Neural cell (in vitro differentiated cells): ENCODE results near the gene B9D1. TPM values are rescaled to one million over a fixed set of nuclear protein-coding genes. Genes with fewer than 3 reads are reported as not detected.

Experiments used
- H2AFZ ChIP-seq: fragments of 200-600, 300-800 bp; sonication (generic), shearing (Covaris generic); 2 replicates; pipeline ENCODE4 v1.6.0; 2014; ENCODE audit warnings: low read depth, mild to moderate bottlenecking, antibody characterized with exemption, low read length, moderate library complexity
- H3F3A ChIP-seq: fragments of 200-600 bp; shearing (Covaris generic); 2 replicates; pipeline ENCODE4 v1.6.1; 2016; ENCODE audit warnings: mild to moderate bottlenecking, moderate library complexity, mixed read lengths, antibody characterized with exemption, low read length; ENCODE audit not compliant: insufficient read depth, poor library complexity, severe bottlenecking
- H3K27ac ChIP-seq: fragments of 200-600, 300-800 bp; sonication (generic), shearing (Covaris generic); 2 replicates; pipeline ENCODE4 v1.5.1; 2014; ENCODE audit warnings: mild to moderate bottlenecking, low read length, moderate library complexity
- H3K27me3 ChIP-seq: fragments of 300-800, 200-600 bp; sonication (generic), shearing (Covaris generic); 2 replicates; pipeline ENCODE4 v1.6.0; 2014; ENCODE audit warnings: mild to moderate bottlenecking, low read depth, low read length, moderate library complexity; ENCODE audit not compliant: insufficient read depth
- H3K36me3 ChIP-seq: fragments of 300-800, 200-600 bp; sonication (generic), shearing (Covaris generic); 2 replicates; pipeline ENCODE4 v1.5.1; 2014; ENCODE audit warnings: mild to moderate bottlenecking, antibody characterized with exemption, low read length, moderate library complexity; ENCODE audit not compliant: insufficient read depth
- H3K4me2 ChIP-seq: fragments of 300-800, 200-600 bp; sonication (generic), shearing (Covaris generic); 2 replicates; pipeline ENCODE4 v1.6.0; 2014; ENCODE audit warnings: mild to moderate bottlenecking, low read length
- H3K4me3 ChIP-seq: fragments of 300-800, 200-600 bp; sonication (generic), shearing (Covaris generic); 2 replicates; pipeline ENCODE4 v1.5.1; 2014; ENCODE audit warnings: mild to moderate bottlenecking, low read length, moderate library complexity
- H3K79me2 ChIP-seq: fragments of 200-600 bp; shearing (Covaris generic); replicated peaks from 2 replicates; pipeline ENCODE4 v1.6.0; 2014; ENCODE audit warnings: mild to moderate bottlenecking, low read length, moderate library complexity; ENCODE audit not compliant: insufficient read depth
- H3K9ac ChIP-seq: fragments of 300-800, 200-600 bp; sonication (generic), shearing (Covaris generic); 2 replicates; pipeline ENCODE4 v1.6.1; 2016; ENCODE audit warnings: mild to moderate bottlenecking, low read length, mixed read lengths
- H3K9me2 ChIP-seq: fragments of 200-600 bp; shearing (Covaris generic); 2 replicates; pipeline ENCODE4 v1.6.1; 2016; ENCODE audit warnings: mild to moderate bottlenecking, low read length, mixed read lengths; ENCODE audit not compliant: insufficient read depth
- H3K9me3 ChIP-seq: fragments of 200-600, 300-800 bp; sonication (generic), shearing (Covaris generic); 2 replicates; pipeline ENCODE4 v1.6.1; 2016; ENCODE audit warnings: mild to moderate bottlenecking, mixed run types, low read length, moderate library complexity, mixed read lengths
- H4K20me1 ChIP-seq: fragments of 200-600 bp; shearing (Covaris generic); 2 replicates; pipeline ENCODE4 v1.6.1; 2016; ENCODE audit warnings: mild to moderate bottlenecking, mixed run types; ENCODE audit not compliant: insufficient read depth
- CTCF ChIP-seq: fragments of 450-650 bp; IDR thresholded peaks from 2 replicates; pipeline ENCODE4 v1.5.1; 2014; ENCODE audit warnings: antibody characterized with exemption, mild to moderate bottlenecking, moderate library complexity; ENCODE audit not compliant: poor library complexity, severe bottlenecking
- EP300 ChIP-seq: fragments of 450-650 bp; conservative IDR thresholded peaks from 2 replicates; pipeline ENCODE4 v1.6.1; 2014; ENCODE audit warnings: antibody characterized with exemption, mild to moderate bottlenecking, moderate library complexity; ENCODE audit not compliant: poor library complexity, severe bottlenecking
- EZH2 ChIP-seq: fragments of 200-600, 300-800 bp; shearing (Covaris generic), sonication (generic); IDR thresholded peaks from 2 replicates; pipeline ENCODE4 v1.6.1; 2014; ENCODE audit warnings: antibody characterized with exemption, low read length, borderline replicate concordance, mild to moderate bottlenecking; ENCODE audit not compliant: insufficient read depth, poor library complexity, severe bottlenecking
- MXI1 ChIP-seq: fragments of 450-650 bp; conservative IDR thresholded peaks from 2 replicates; pipeline ENCODE4 v1.6.1; 2014; ENCODE audit warnings: antibody characterized with exemption, mild to moderate bottlenecking; ENCODE audit not compliant: poor library complexity, severe bottlenecking
- POLR2AphosphoS5 ChIP-seq: IDR thresholded peaks from 2 replicates; pipeline ENCODE4 v1.6.1; 2012
- RAD21 ChIP-seq: fragments of 450-650 bp; conservative IDR thresholded peaks from 2 replicates; pipeline ENCODE4 v1.6.1; 2014; ENCODE audit warnings: antibody characterized with exemption, mild to moderate bottlenecking, moderate library complexity
- REST ChIP-seq: IDR thresholded peaks from 2 replicates; pipeline ENCODE4 v1.6.1; 2012; ENCODE audit warnings: borderline replicate concordance
- SMC3 ChIP-seq: fragments of 450-650 bp; conservative IDR thresholded peaks from 2 replicates; pipeline ENCODE4 v1.6.1; 2014; ENCODE audit warnings: antibody characterized with exemption, mild to moderate bottlenecking, moderate library complexity; ENCODE audit not compliant: poor library complexity
- TAF1 ChIP-seq: IDR thresholded peaks from 2 replicates; pipeline ENCODE4 v1.6.1; 2012; ENCODE audit warnings: low read depth
- polyA plus RNA-seq: library from polyadenylated mRNA; depleted of rRNA; stranded (reverse); fragments of >200 nt; gene quantifications from 2 replicates; pipeline ENCODE4 v1.2.3, GENCODE V29; 2014

The B9D1 gene
- polyA plus RNA-seq, 1 donor from 2014 or later, result 32.0 TPM

GRCh38 chr17:19363114-19363438 lies 553 bp upstream of the B9D1 start:
- peak overlapping the region; percentile 87 for H3K9ac ChIP-seq
- TF ChIP-seq REST, result no peak
- no peak for TF ChIP-seq TAF1
- TF ChIP-seq MXI1, result no peak
- TF ChIP-seq EP300, result no peak
- TF ChIP-seq SMC3, result no peak
- no peak for TF ChIP-seq CTCF
- TF ChIP-seq EZH2, result no peak
- TF ChIP-seq POLR2AphosphoS5, result no peak
- TF ChIP-seq RAD21, result no peak

GRCh38 chr17:19361944-19362276 lies 613 bp downstream of the B9D1 start:
- Histone ChIP-seq H3K4me2 (peak overlapping the region; percentile 91), H3K79me2 (peaks cover 7% of the 10 kb centered on the region), H4K20me1 (no peaks in the 10 kb centered on the region), H3K27me3 (no peaks in the 10 kb centered on the region), H3K36me3 (peaks cover 13% of the 10 kb centered on the region), H3K9ac (peak overlapping the region; percentile 87), H3K9me2 (no peaks in the 10 kb centered on the region), H3K27ac (peak overlapping the region; percentile 82), H3K9me3 (no peaks in the 10 kb centered on the region), H3F3A (no peaks in the 10 kb centered on the region), H2AFZ (peak overlapping the region; percentile 76), H3K4me3 (peak overlapping the region; percentile 98)
- TF ChIP-seq RAD21 (peak; percentile 9), EZH2 (no peak), REST (peak; percentile 13)

More at GRCh38 chr17:19363114-19363438, 553 bp upstream of the B9D1 start:
- Histone ChIP-seq H3K27me3 (no peaks in the 10 kb centered on the region), H3K4me3 (peak overlapping the region; percentile 98), H3K9me3 (no peaks in the 10 kb centered on the region), H3K79me2 (peaks cover 7% of the 10 kb centered on the region), H3K36me3 (peaks cover 7% of the 10 kb centered on the region), H3F3A (no peaks in the 10 kb centered on the region), H3K9me2 (no peaks in the 10 kb centered on the region), H3K27ac (no peak overlapping the region), H2AFZ (no peak overlapping the region), H4K20me1 (no peaks in the 10 kb centered on the region), H3K4me2 (peak overlapping the region; percentile 19)
